H1 (cell line): ENCODE measurements around the gene POLE. TPM values are rescaled to one million over a fixed set of nuclear protein-coding genes. Genes with fewer than 3 reads are reported as not detected.

Experiments
- CTCF ChIA-PET: fragments of 300-600 bp; sonication (Branson Sonifier 250); formaldehyde crosslinking; loops from one replicate; lab custom pipeline; 2021; ENCODE audit not compliant: partially characterized antibody; lab: Charles Lee
- POLR2A ChIA-PET: fragments of 300-600 bp; sonication (Branson Sonifier 250); formaldehyde crosslinking; loops from one replicate; lab custom pipeline; 2021; ENCODE audit warnings: inconsistent platforms; ENCODE audit not compliant: partially characterized antibody; lab: Charles Lee
- DNase-seq, 2 experiments: peaks; one replicate each; pipeline versions ENCODE4 v3.0.0 to v3.0.0-alpha.2; 2010 to 2022; ENCODE audit warnings: low spot score in 2 of 2, low read depth in 1 of 2, mixed read lengths in 1 of 2
- FAIRE-seq: peaks from 2 replicates; lab custom pipeline; 2011; peaks lifted over from hg19 to GRCh38; lab: Jason Lieb, UNC
- H2AFZ ChIP-seq: 2 replicates; pipeline ENCODE4 v1.8.1; 2012; ENCODE audit warnings: low read length, inconsistent platforms
- H2AK5ac ChIP-seq: 2 replicates; pipeline ENCODE4 v1.6.1; 2013; ENCODE audit warnings: low read depth, low read length
- H2BK120ac ChIP-seq: replicated peaks from 2 replicates; pipeline ENCODE3; 2013; ENCODE audit warnings: low read depth, low read length, inconsistent platforms
- H2BK12ac ChIP-seq: 2 replicates; pipeline ENCODE4 v1.6.1; 2013; ENCODE audit warnings: low read depth, low read length
- H2BK15ac ChIP-seq: 2 replicates; pipeline ENCODE4 v1.6.1; 2013; ENCODE audit warnings: low read length
- H2BK20ac ChIP-seq: 2 replicates; pipeline ENCODE4 v1.6.1; 2013; ENCODE audit warnings: low read length
- H2BK5ac ChIP-seq: 2 replicates; pipeline ENCODE4 v1.6.1; 2013; ENCODE audit warnings: low read depth, low read length
- H3K14ac ChIP-seq: 2 replicates; pipeline ENCODE4 v1.6.1; 2013; ENCODE audit warnings: inconsistent platforms; ENCODE audit not compliant: insufficient read length
- H3K18ac ChIP-seq: 2 replicates; pipeline ENCODE4 v1.6.1; 2013; ENCODE audit warnings: low read length; ENCODE audit errors: extremely low read depth
- H3K23ac ChIP-seq: 2 replicates; pipeline ENCODE4 v1.6.1; 2013; ENCODE audit warnings: inconsistent platforms; ENCODE audit not compliant: insufficient read length
- H3K23me2 ChIP-seq: 2 replicates; pipeline ENCODE4 v1.6.1; 2013; ENCODE audit warnings: low read depth, low read length
- H3K27ac ChIP-seq: 2 replicates; pipeline ENCODE4 v1.6.1; 2011; ENCODE audit warnings: low read depth, low read length, inconsistent platforms
- H3K27me3 ChIP-seq, 4 experiments: replicated peaks in 1 of 4; 1 replicate in 1 of 4; 2 replicates in 3 of 4; pipeline versions ENCODE4 v1.6.1 to v1.8.1; 2011 to 2013; ENCODE audit warnings: low read length in 3 of 4, mild to moderate bottlenecking in 3 of 4, inconsistent platforms in 2 of 4, mixed read lengths in 2 of 4, moderate library complexity in 1 of 4; ENCODE audit not compliant: control insufficient read depth in 3 of 4, insufficient read depth in 3 of 4; ENCODE audit errors: extremely low read depth in 1 of 4
- H3K36me3 ChIP-seq, 4 experiments: 2 replicates each; pipeline versions ENCODE4 v1.6.1 to v1.8.1; 2011 to 2013; ENCODE audit warnings: mild to moderate bottlenecking in 4 of 4, low read length in 3 of 4, moderate library complexity in 2 of 4, control low read depth in 1 of 4, inconsistent platforms in 1 of 4; ENCODE audit not compliant: insufficient read depth in 4 of 4, control insufficient read depth in 2 of 4
- H3K4ac ChIP-seq: replicated peaks from 2 replicates; pipeline ENCODE3; 2013; ENCODE audit warnings: low read length, low read depth, mixed read lengths, inconsistent platforms; ENCODE audit not compliant: insufficient read length
- H3K4me1 ChIP-seq, 4 experiments: replicated peaks in 1 of 4; 1 replicate in 1 of 4; 2 replicates in 3 of 4; pipeline versions ENCODE4 v1.6.1 to v1.8.1; 2011 to 2013; ENCODE audit warnings: low read length in 3 of 4, inconsistent platforms in 2 of 4, mixed read lengths in 1 of 4; ENCODE audit not compliant: insufficient read depth in 4 of 4, control insufficient read depth in 3 of 4
- H3K4me2 ChIP-seq, 2 experiments: 2 replicates each; pipeline versions ENCODE4 v1.6.1 to v1.8.1; 2011 to 2013; ENCODE audit warnings: low read depth in 2 of 2, low read length in 2 of 2, control low read depth in 1 of 2, inconsistent platforms in 1 of 2, mild to moderate bottlenecking in 1 of 2; ENCODE audit not compliant: insufficient read depth in 1 of 2
- H3K4me3 ChIP-seq, 4 experiments: fragments of 200-600, 300-600 bp in 1 of 4; sonication (generic), shearing (Covaris generic), sonication (Bioruptor Twin) in 1 of 4; 2 replicates each; pipeline versions ENCODE4 v1.5.1 to v1.8.1; 2011 to 2016; ENCODE audit warnings: low read length in 4 of 4, low read depth in 3 of 4, control low read depth in 2 of 4, inconsistent platforms in 2 of 4, mild to moderate bottlenecking in 2 of 4, mixed read lengths in 1 of 4, moderate library complexity in 1 of 4; ENCODE audit not compliant: insufficient read depth in 2 of 4; ENCODE audit errors: extremely low read depth in 1 of 4
- H3K56ac ChIP-seq: replicated peaks from 2 replicates; pipeline ENCODE3; 2013; ENCODE audit warnings: low read depth, mild to moderate bottlenecking, mixed read lengths, low read length, inconsistent platforms; ENCODE audit not compliant: insufficient read length
- H3K79me1 ChIP-seq: 2 replicates; pipeline ENCODE4 v1.6.1; 2013; ENCODE audit warnings: low read depth, low read length, control low read depth
- H3K79me2 ChIP-seq, 2 experiments: 2 replicates each; pipeline versions ENCODE4 v1.6.1 to v1.8.1; 2012 to 2013; ENCODE audit warnings: low read length in 2 of 2, mild to moderate bottlenecking in 2 of 2, inconsistent platforms in 1 of 2; ENCODE audit not compliant: insufficient read depth in 2 of 2, control insufficient read depth in 1 of 2
- H3K9ac ChIP-seq, 4 experiments: replicated peaks in 1 of 4; 1 replicate in 1 of 4; 2 replicates in 3 of 4; pipeline versions ENCODE4 v1.6.1 to v1.8.1; 2011 to 2013; ENCODE audit warnings: low read depth in 3 of 4, low read length in 3 of 4, control low read depth in 2 of 4, mild to moderate bottlenecking in 2 of 4, moderate library complexity in 2 of 4, inconsistent platforms in 1 of 4; ENCODE audit errors: extremely low read depth in 1 of 4
- H3K9me3 ChIP-seq, 2 experiments: 2 replicates each; pipeline versions ENCODE4 v1.6.1 to v1.8.1; 2012 to 2013; ENCODE audit warnings: mild to moderate bottlenecking in 2 of 2, moderate library complexity in 2 of 2, control low read depth in 1 of 2, inconsistent platforms in 1 of 2, low read depth in 1 of 2, low read length in 1 of 2, mixed read lengths in 1 of 2; ENCODE audit not compliant: insufficient read depth in 2 of 2
- H4K20me1 ChIP-seq, 2 experiments: replicated peaks in 1 of 2; 2 replicates each; pipeline versions ENCODE3 to v1.8.1; 2011 to 2013; ENCODE audit warnings: inconsistent platforms in 2 of 2, low read length in 2 of 2, mild to moderate bottlenecking in 1 of 2; ENCODE audit not compliant: insufficient read depth in 2 of 2, control insufficient read depth in 1 of 2
- H4K5ac ChIP-seq: 2 replicates; pipeline ENCODE4 v1.6.1; 2013; ENCODE audit warnings: low read length, low read depth, mixed read lengths, inconsistent platforms; ENCODE audit not compliant: insufficient read length
- H4K8ac ChIP-seq: 2 replicates; pipeline ENCODE4 v1.8.0; 2013; ENCODE audit warnings: mild to moderate bottlenecking, moderate library complexity, low read length, inconsistent platforms; ENCODE audit not compliant: insufficient read depth; ENCODE audit errors: extremely low read depth
- H4K91ac ChIP-seq: replicated peaks from 2 replicates; pipeline ENCODE3; 2013; ENCODE audit warnings: low read length, mixed read lengths, inconsistent platforms; ENCODE audit not compliant: insufficient read length
- BCL11A ChIP-seq, 2 experiments: IDR thresholded peaks; one replicate each; pipeline ENCODE4 v1.6.1; 2011; ENCODE audit warnings: low read depth in 2 of 2, low read length in 2 of 2, mild to moderate bottlenecking in 2 of 2
- CBX5 ChIP-seq: fragments of 300-800, 300-1000 bp; sonication (generic); IDR thresholded peaks from 2 replicates; pipeline ENCODE4 v1.7.1; 2016; ENCODE audit warnings: antibody characterized with exemption, low read length, low read depth
- CBX8 ChIP-seq: fragments of 300-800, 300-1000 bp; sonication (generic); IDR thresholded peaks from 2 replicates; pipeline ENCODE4 v1.7.1; 2016; ENCODE audit warnings: low read depth, low read length, borderline replicate concordance
- EGR1 ChIP-seq: IDR thresholded peaks from 2 replicates; pipeline ENCODE4 v1.6.1; 2011; ENCODE audit warnings: low read depth, low read length, borderline replicate concordance
- EP300 ChIP-seq, 2 experiments: IDR thresholded peaks; 1 replicate in 1 of 2; 2 replicates in 1 of 2; pipeline ENCODE4 v1.6.1; 2011 to 2012; ENCODE audit warnings: low read depth in 2 of 2, low read length in 2 of 2, mild to moderate bottlenecking in 2 of 2, borderline replicate concordance in 1 of 2, inconsistent platforms in 1 of 2, moderate library complexity in 1 of 2
- GABPA ChIP-seq: IDR thresholded peaks from 2 replicates; pipeline ENCODE4 v1.6.1; 2011; ENCODE audit warnings: mild to moderate bottlenecking, low read length, moderate library complexity, borderline replicate concordance; ENCODE audit not compliant: insufficient read depth
- GTF2F1 ChIP-seq: IDR thresholded peaks from 2 replicates; pipeline ENCODE4 v1.6.1; 2012; ENCODE audit warnings: low read depth, low read length, improper control_type of control experiment, borderline replicate concordance
- JUN ChIP-seq: IDR thresholded peaks from 2 replicates; pipeline ENCODE4 v1.6.1; 2011; ENCODE audit warnings: low read depth, mild to moderate bottlenecking, improper control_type of control experiment, low read length
- KDM1A ChIP-seq: fragments of 200-600, 300-600 bp; sonication (generic); IDR thresholded peaks from 2 replicates; pipeline ENCODE4 v1.7.1; 2016; ENCODE audit warnings: mild to moderate bottlenecking, low read length, borderline replicate concordance
- MAFK ChIP-seq: IDR thresholded peaks from 2 replicates; pipeline ENCODE4 v1.6.1; 2012; ENCODE audit warnings: low read depth, mild to moderate bottlenecking, improper control_type of control experiment, low read length
- SP1 ChIP-seq: IDR thresholded peaks from 2 replicates; pipeline ENCODE4 v1.6.1; 2011; ENCODE audit warnings: low read depth, low read length
- ZNF274 ChIP-seq: IDR thresholded peaks from 2 replicates; pipeline ENCODE4 v1.7.0; 2012; ENCODE audit warnings: low read length, borderline replicate concordance; ENCODE audit errors: extremely low read depth
- WGBS, 2 experiments: shearing (Covaris generic) in 1 of 2; methylation state at CpG; one replicate each; pipeline versions ENCODE4 v1.1.6 to v1.1.7; 2013 to 2015; ENCODE audit warnings: low lambda C conversion rate in 2 of 2, mixed read lengths in 2 of 2, inconsistent platforms in 1 of 2, low coverage in 1 of 2, missing lambda C conversion rate in 1 of 2; ENCODE audit not compliant: insufficient replicate concordance in 2 of 2, insufficient coverage in 1 of 2, insufficient read length in 1 of 2; ENCODE audit errors: extremely low coverage in 1 of 2, missing lambda C conversion rate in 1 of 2; 5-methylcytosine and 5-hydroxymethylcytosine counted together
- polyA plus RNA-seq, 7 experiments: library from polyadenylated mRNA; depleted of rRNA in 3 of 7; stranded (reverse) in 5 of 7; unstranded in 2 of 7; fragments of >200 nt in 5 of 7; fragments of 200-250 nt in 2 of 7; gene quantifications; 1 replicate in 5 of 7; 2 replicates in 1 of 7; 4 replicates in 1 of 7; pipeline versions ENCODE4 v1.2.1 to v1.2.3, GENCODE V29; 2011 to 2013; ENCODE audit warnings: missing spikeins in 2 of 7, mixed read lengths in 2 of 7
- total RNA-seq: library from RNA; stranded (reverse); fragmentation: NEBNext Ultra II Directional; extraction: Animal tissue kit (Norgen Biotek cat#: 25700); gene quantifications from 2 replicates; pipeline ENCODE4 v1.2.1, GENCODE V29; 2021

Gene POLE
- total and polyA plus RNA-seq, 2 of the 8 experiments (the other 6 are each of a cell fraction or from before 2014, with no cell fraction given): 59.7 to 115 TPM

DNA sequence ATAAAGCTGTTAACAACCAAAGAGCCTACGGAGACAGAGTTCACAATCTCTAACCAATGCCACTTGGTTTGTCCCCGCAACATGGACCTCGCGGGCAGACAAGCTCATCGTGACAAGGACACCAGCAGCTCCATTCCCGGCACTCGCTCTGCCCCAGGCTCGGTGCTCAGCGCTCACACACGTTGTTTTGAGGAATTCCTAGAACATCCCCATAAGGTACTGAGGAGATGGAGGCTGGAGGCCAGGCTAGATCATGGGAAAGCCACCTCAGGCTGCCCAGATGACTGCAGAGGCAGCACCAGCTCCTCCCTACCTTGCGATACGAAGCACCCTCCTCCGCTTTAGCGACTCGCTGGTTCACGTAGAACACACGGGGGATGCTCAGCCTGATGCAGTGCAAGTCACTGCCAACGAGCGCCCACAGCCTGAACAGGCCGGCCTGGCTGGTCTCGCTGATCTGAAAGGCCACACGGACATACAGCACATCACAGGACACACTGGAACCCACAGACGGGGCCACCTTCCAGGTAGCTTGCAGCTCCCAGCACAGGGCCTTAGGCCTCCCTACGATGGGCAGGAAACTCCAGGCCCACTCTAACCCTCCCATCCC, 38.4 kb downstream of the POLE start:
- H3K4me1 ChIP-seq: no peaks in the 10 kb centered on the region
- WGBS, 2 experiments: 91% methylated on average over 24 of the region's 24 CpGs; no CpG with 5 or more reads in 1 of the 2 experiments
- ChIA-PET CTCF (interaction anchor here (1.1 to 8.0 kb wide), 2 partner anchors 13 to 24 kb away, joined by 3 to 61 read pairs; no protein-coding TSS in a partner anchor), POLR2A (interaction anchor here (0.8 to 1.2 kb wide), 4 partner anchors 26 to 105 kb away, joined by 3 to 4 read pairs (median 3); no protein-coding TSS in a partner anchor)
- H3K27ac ChIP-seq: no peak overlapping the region
- no peak overlapping the region for H2BK120ac ChIP-seq
- H4K91ac ChIP-seq: no peak overlapping the region
- H3K4me2 ChIP-seq: no peak overlapping the region
- no peak overlapping the region for H2AFZ ChIP-seq
- no peak overlapping the region for H2BK20ac ChIP-seq
- H3K4ac ChIP-seq: no peak overlapping the region
- no peaks in the 10 kb centered on the region for H3K79me2 ChIP-seq
- no peaks in the 10 kb centered on the region for H3K27me3 ChIP-seq
- H4K20me1 ChIP-seq: peaks cover 0 to 12% of the 10 kb centered on the region in 2 experiments
- no peak overlapping the region for H3K56ac ChIP-seq
- H3K23me2 ChIP-seq: no peaks in the 10 kb centered on the region
- FAIRE-seq (no peak), DNase-seq (no peak)
- no peak overlapping the region for H2BK12ac ChIP-seq
- H3K36me3 ChIP-seq: peaks cover 22 to 60% (median 53%) of the 10 kb centered on the region in 4 experiments
- H3K4me3 ChIP-seq: no peak overlapping the region
- H3K18ac ChIP-seq: no peak overlapping the region
- no peaks in the 10 kb centered on the region for H3K79me1 ChIP-seq
- no peak overlapping the region for H4K5ac ChIP-seq
- H2BK15ac ChIP-seq: no peak overlapping the region
- H4K8ac ChIP-seq: no peak overlapping the region
- no peak overlapping the region for H3K9ac ChIP-seq
- no peak overlapping the region for H2BK5ac ChIP-seq
- H2AK5ac ChIP-seq: no peak overlapping the region
- no peaks in the 10 kb centered on the region for H3K9me3 ChIP-seq
- no peak overlapping the region for H3K23ac ChIP-seq
- no peak overlapping the region for H3K14ac ChIP-seq
- TF ChIP-seq BCL11A (IDR thresholded peaks at IDR 0.05; ENCODE audit: low read depth in 2 of 2, low read length in 2 of 2): no peak
- no peak for TF ChIP-seq KDM1A
- no peak for TF ChIP-seq CBX5
- TF ChIP-seq EGR1: no peak
- TF ChIP-seq ZNF274: no peak
- TF ChIP-seq SP1: no peak
- no peak for TF ChIP-seq CBX8
- no peak for TF ChIP-seq JUN
- no peak for TF ChIP-seq GABPA
- TF ChIP-seq GTF2F1: no peak
- TF ChIP-seq MAFK: no peak
- TF ChIP-seq EP300 (IDR thresholded peaks at IDR 0.05; ENCODE audit: borderline replicate concordance in 1 of 2, low read depth in 2 of 2, low read length in 2 of 2): no peak
